ENCODE results near the gene NALCN. TPM values are rescaled to one million over a fixed set of nuclear protein-coding genes. Genes with fewer than 3 reads are reported as not detected.

NALCN gene
- total and polyA plus RNA-seq, 2 of the 8 experiments (the other 6 are each of a cell fraction or from before 2014, with no cell fraction given) = 0.26 to 0.54 TPM

- H3K4me2 ChIP-seq (ENCODE audit: insufficient read depth in 1 of 2, low read depth in 2 of 2, low read length in 2 of 2) = no peak overlapping the region
- no peaks in the 10 kb centered on the region for H3K79me2 ChIP-seq (ENCODE audit: control insufficient read depth in 1 of 2, insufficient read depth in 2 of 2, low read length in 2 of 2)
- H2BK20ac ChIP-seq (ENCODE audit: low read length) = no peak overlapping the region
- H2AK5ac ChIP-seq (ENCODE audit: low read depth, low read length) = no peak overlapping the region
- H3K79me1 ChIP-seq (ENCODE audit: low read depth, low read length) = no peaks in the 10 kb centered on the region
- H4K20me1 ChIP-seq (replicated peaks in 1 of 2; ENCODE audit: control insufficient read depth in 1 of 2, insufficient read depth in 2 of 2, low read length in 2 of 2) = no peaks in the 10 kb centered on the region
- no peak for FAIRE-seq
- WGBS, 2 experiments (ENCODE audit: extremely low coverage in 1 of 2, insufficient coverage in 1 of 2, insufficient read length in 1 of 2, insufficient replicate concordance in 2 of 2, low coverage in 1 of 2, low lambda C conversion rate in 2 of 2, missing lambda C conversion rate in 1 of 2) = 53% methylated on average over 3 of the region's 3 CpGs; no CpG with 5 or more reads in 1 of the 2 experiments
- H3K14ac ChIP-seq (ENCODE audit: insufficient read length) = no peak overlapping the region
- H4K5ac ChIP-seq (ENCODE audit: insufficient read length, low read depth, low read length) = no peak overlapping the region
- H2BK12ac ChIP-seq (ENCODE audit: low read depth, low read length) = no peak overlapping the region
- POLR2A ChIA-PET (ENCODE audit: partially characterized antibody) = no interaction called here
- no peak overlapping the region for H3K4ac ChIP-seq (replicated peaks; ENCODE audit: insufficient read length, low read depth, low read length)
- no peak overlapping the region for H2AFZ ChIP-seq (ENCODE audit: low read length)
- H3K4me1 ChIP-seq (replicated peaks in 1 of 4; ENCODE audit: control insufficient read depth in 3 of 4, insufficient read depth in 4 of 4, low read length in 3 of 4) = peaks cover 0 to 2% (median 0%) of the 10 kb centered on the region in 4 experiments; a peak in 1 of 7 replicates
- H3K36me3 ChIP-seq (ENCODE audit: control insufficient read depth in 2 of 4, insufficient read depth in 4 of 4, low read length in 3 of 4) = no peaks in the 10 kb centered on the region
- H3K9me3 ChIP-seq (ENCODE audit: insufficient read depth in 2 of 2, low read depth in 1 of 2, low read length in 1 of 2) = no peaks in the 10 kb centered on the region
- no peak overlapping the region for H3K27ac ChIP-seq (ENCODE audit: low read depth, low read length)
- no peak overlapping the region for H3K4me3 ChIP-seq (ENCODE audit: extremely low read depth in 1 of 4, insufficient read depth in 2 of 4, low read depth in 3 of 4, low read length in 4 of 4)
- no peaks in the 10 kb centered on the region for H3K27me3 ChIP-seq (replicated peaks in 1 of 4; ENCODE audit: control insufficient read depth in 3 of 4, extremely low read depth in 1 of 4, insufficient read depth in 3 of 4, low read length in 3 of 4)
- CTCF ChIA-PET (ENCODE audit: partially characterized antibody) = interaction anchor here (0.8 kb wide), 1 partner anchor 298 kb away, joined by 3 read pairs; no protein-coding TSS in a partner anchor
- H4K8ac ChIP-seq (ENCODE audit: extremely low read depth, insufficient read depth, low read length) = no peak overlapping the region
- H3K23me2 ChIP-seq (ENCODE audit: low read depth, low read length) = no peaks in the 10 kb centered on the region
- H2BK5ac ChIP-seq (ENCODE audit: low read depth, low read length) = no peak overlapping the region
- no peak overlapping the region for H2BK120ac ChIP-seq (replicated peaks; ENCODE audit: low read depth, low read length)
- H3K56ac ChIP-seq (replicated peaks; ENCODE audit: insufficient read length, low read depth, low read length) = no peak overlapping the region
- no peak overlapping the region for H3K9ac ChIP-seq (replicated peaks in 1 of 4; ENCODE audit: extremely low read depth in 1 of 4, low read depth in 3 of 4, low read length in 3 of 4)
- H2BK15ac ChIP-seq (ENCODE audit: low read length) = no peak overlapping the region
- H3K23ac ChIP-seq (ENCODE audit: insufficient read length) = no peak overlapping the region
- TF ChIP-seq POLR2A (IDR thresholded peaks at IDR 0.05; ENCODE audit: control extremely low read depth in 1 of 2, low read depth in 2 of 2, low read length in 2 of 2) (no peak), POLR2AphosphoS5 (IDR thresholded peaks at IDR 0.05; ENCODE audit: low read depth, low read length) (no peak), POU5F1 (IDR thresholded peaks at IDR 0.05; ENCODE audit: low read depth, low read length) (no peak), ASH2L (IDR thresholded peaks at IDR 0.05; ENCODE audit: low read length) (no peak), EGR1 (IDR thresholded peaks at IDR 0.05; ENCODE audit: borderline replicate concordance, low read depth, low read length) (no peak), SP4 (IDR thresholded peaks at IDR 0.05; ENCODE audit: low read length) (no peak), USF2 (IDR thresholded peaks at IDR 0.05; ENCODE audit: low read length) (no peak), TBP (IDR thresholded peaks at IDR 0.05; ENCODE audit: low read depth, low read length) (no peak), CHD2 (IDR thresholded peaks at IDR 0.05; ENCODE audit: low read length) (no peak), MAFK (IDR thresholded peaks at IDR 0.05; ENCODE audit: low read depth, low read length) (no peak), CEBPB (IDR thresholded peaks at IDR 0.05; ENCODE audit: low read depth, low read length) (no peak), FOSL1 (IDR thresholded peaks at IDR 0.05; ENCODE audit: insufficient read depth, low read depth, low read length) (no peak)
- TF ChIP-seq, protein P1, sequence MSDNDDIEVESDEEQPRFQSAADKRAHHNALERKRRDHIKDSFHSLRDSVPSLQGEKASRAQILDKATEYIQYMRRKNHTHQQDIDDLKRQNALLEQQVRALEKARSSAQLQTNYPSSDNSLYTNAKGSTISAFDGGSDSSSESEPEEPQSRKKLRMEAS (IDR thresholded peaks at IDR 0.05) = no peak
- no peak overlapping the region for H3K18ac ChIP-seq (ENCODE audit: extremely low read depth, low read length)
- H4K91ac ChIP-seq (replicated peaks; ENCODE audit: insufficient read length, low read length) = no peak overlapping the region
- no peak for DNase-seq (ENCODE audit: low read depth in 1 of 2, low spot score in 2 of 2)
Measured at GRCh38 chr13:101455863-101456262, 39.6 kb upstream of the NALCN start.

Data from H1 (cell line).